ENCODE measurements around the gene COL13A1.

- TF ChIP-seq CTCF (IDR thresholded peaks at IDR 0.05) (no peak), POLR2AphosphoS5 (IDR thresholded peaks at IDR 0.05) (no peak), POLR2A (IDR thresholded peaks at IDR 0.05) (no peak), EP300 (IDR thresholded peaks at IDR 0.05) (no peak)
These were observed 92.5 kb downstream of the COL13A1 start for GRCh38 chr10:69894156-69894555.

Measured in upper lobe of left lung (tissue), 4 donors.